Tibial nerve (tissue), 4 donors: Measurements from ENCODE around the gene SYVN1. TPM values are rescaled to one million over a fixed set of nuclear protein-coding genes. Genes with fewer than 3 reads are reported as not detected.

Experiments used
- DNase-seq, 2 donors: peaks; one replicate each; pipeline ENCODE4 v3.0.0-alpha.2; 2019; ENCODE audit warnings: low spot score in 2 of 2
- H3K27ac ChIP-seq, 4 donors: fragments of 200-600 bp; sonication (generic) in 3 of 4; one replicate each; pipeline ENCODE4 v1.5.1; 2017 to 2019; ENCODE audit warnings: mild to moderate bottlenecking in 1 of 4
- H3K27me3 ChIP-seq, 2 donors: fragments of 200-600 bp; sonication (generic) in 1 of 2; one replicate each; pipeline versions ENCODE4 v1.5.1 to v1.6.0; 2017 to 2019
- H3K36me3 ChIP-seq, 3 donors: fragments of 200-600 bp; sonication (generic); one replicate each; pipeline ENCODE4 v1.5.1; 2018 to 2019
- H3K4me1 ChIP-seq, 4 donors: fragments of 200-600 bp; sonication (generic) in 3 of 4; one replicate each; pipeline ENCODE4 v1.5.1; 2017 to 2019
- H3K4me3 ChIP-seq, 4 donors: fragments of 200-600 bp; sonication (generic) in 3 of 4; one replicate each; pipeline ENCODE4 v1.5.1; 2017 to 2019; ENCODE audit warnings: mild to moderate bottlenecking in 1 of 4, moderate library complexity in 1 of 4
- H3K9me3 ChIP-seq, 4 donors: fragments of 200-600 bp; sonication (generic) in 3 of 4; one replicate each; pipeline ENCODE4 v1.5.1; 2017 to 2019
- EP300 ChIP-seq, 2 donors: sonication (generic); formaldehyde crosslinking; IDR thresholded peaks; one replicate each; pipeline ENCODE4 v1.6.1; 2017; ENCODE audit warnings: antibody characterized with exemption in 2 of 2, mild to moderate bottlenecking in 1 of 2
- POLR2A ChIP-seq, 2 donors: fragments of 450-650 bp; IDR thresholded peaks; one replicate each; pipeline ENCODE4 v1.6.1; 2017; ENCODE audit warnings: antibody characterized with exemption in 2 of 2, mild to moderate bottlenecking in 2 of 2, moderate library complexity in 2 of 2
- WGBS, 2 donors: methylation state at CpG; one replicate each; pipeline ENCODE4 v1.1.5; 2018; 5-methylcytosine and 5-hydroxymethylcytosine counted together
- total RNA-seq, 4 donors: library from RNA; depleted of rRNA; stranded (reverse); fragments of >200 nt; gene quantifications; one replicate each; pipeline ENCODE4 v1.1.0, GENCODE V29; 2016
- TF ChIP-seq, protein P1 (sequence below), 5 experiments: fragments of 200-600 bp in 3 of 5; fragments of 450-650 bp in 2 of 5; sonication (generic) in 3 of 5; IDR thresholded peaks; one replicate each; pipeline ENCODE4 v1.5.1; 2016 to 2019; ENCODE audit warnings: antibody characterized with exemption in 5 of 5, mild to moderate bottlenecking in 3 of 5, moderate library complexity in 2 of 5

Gene SYVN1
- total RNA-seq, 4 donors from 2014 or later: 31.6 to 72.6 (median 58.3) TPM

DNA sequence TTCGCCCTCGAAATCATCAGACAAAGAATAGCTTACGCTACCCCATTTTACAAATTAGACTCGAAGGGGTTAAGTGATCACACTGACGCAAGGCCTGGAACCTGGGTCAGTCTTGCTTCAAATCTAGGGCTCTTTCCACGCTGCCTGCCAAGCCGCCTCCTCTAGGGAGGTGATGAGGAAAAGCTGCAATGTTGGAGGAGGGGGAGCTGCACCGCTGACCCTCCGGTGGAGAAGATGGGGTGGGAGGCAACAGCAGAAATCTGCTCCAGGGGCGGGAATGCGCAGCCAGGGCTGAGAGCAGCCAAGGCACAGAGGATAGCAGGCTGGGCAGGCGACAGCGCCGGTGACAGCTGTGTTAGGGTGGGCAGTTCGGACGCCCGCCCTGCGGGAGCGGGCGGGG, 595 bp downstream of the SYVN1 start:
- 1 to 2% methylated on average over 18 to 20 of the region's 20 CpGs for WGBS, 2 donors
- no peaks in the 10 kb centered on the region for H3K27me3 ChIP-seq
- H3K36me3 ChIP-seq: peaks cover 0 to 43% (median 32%) of the 10 kb centered on the region in 3 donors
- peak in 1 of 2 donors; percentile 53 for DNase-seq
- peak overlapping the region; percentile 95 to 99 (median 96) for H3K27ac ChIP-seq
- H3K4me1 ChIP-seq: peaks cover 0 to 41% (median 20%) of the 10 kb centered on the region in 4 donors
- no peaks in the 10 kb centered on the region for H3K9me3 ChIP-seq
- H3K4me3 ChIP-seq: peak overlapping the region; percentile 69 to 94 (median 89)
- TF ChIP-seq EP300 (IDR thresholded peaks at IDR 0.05) (no peak), POLR2A (IDR thresholded peaks at IDR 0.05) (no peak)
- TF ChIP-seq, protein P1, sequence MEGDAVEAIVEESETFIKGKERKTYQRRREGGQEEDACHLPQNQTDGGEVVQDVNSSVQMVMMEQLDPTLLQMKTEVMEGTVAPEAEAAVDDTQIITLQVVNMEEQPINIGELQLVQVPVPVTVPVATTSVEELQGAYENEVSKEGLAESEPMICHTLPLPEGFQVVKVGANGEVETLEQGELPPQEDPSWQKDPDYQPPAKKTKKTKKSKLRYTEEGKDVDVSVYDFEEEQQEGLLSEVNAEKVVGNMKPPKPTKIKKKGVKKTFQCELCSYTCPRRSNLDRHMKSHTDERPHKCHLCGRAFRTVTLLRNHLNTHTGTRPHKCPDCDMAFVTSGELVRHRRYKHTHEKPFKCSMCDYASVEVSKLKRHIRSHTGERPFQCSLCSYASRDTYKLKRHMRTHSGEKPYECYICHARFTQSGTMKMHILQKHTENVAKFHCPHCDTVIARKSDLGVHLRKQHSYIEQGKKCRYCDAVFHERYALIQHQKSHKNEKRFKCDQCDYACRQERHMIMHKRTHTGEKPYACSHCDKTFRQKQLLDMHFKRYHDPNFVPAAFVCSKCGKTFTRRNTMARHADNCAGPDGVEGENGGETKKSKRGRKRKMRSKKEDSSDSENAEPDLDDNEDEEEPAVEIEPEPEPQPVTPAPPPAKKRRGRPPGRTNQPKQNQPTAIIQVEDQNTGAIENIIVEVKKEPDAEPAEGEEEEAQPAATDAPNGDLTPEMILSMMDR (IDR thresholded peaks at IDR 0.05): no peak

DNA sequence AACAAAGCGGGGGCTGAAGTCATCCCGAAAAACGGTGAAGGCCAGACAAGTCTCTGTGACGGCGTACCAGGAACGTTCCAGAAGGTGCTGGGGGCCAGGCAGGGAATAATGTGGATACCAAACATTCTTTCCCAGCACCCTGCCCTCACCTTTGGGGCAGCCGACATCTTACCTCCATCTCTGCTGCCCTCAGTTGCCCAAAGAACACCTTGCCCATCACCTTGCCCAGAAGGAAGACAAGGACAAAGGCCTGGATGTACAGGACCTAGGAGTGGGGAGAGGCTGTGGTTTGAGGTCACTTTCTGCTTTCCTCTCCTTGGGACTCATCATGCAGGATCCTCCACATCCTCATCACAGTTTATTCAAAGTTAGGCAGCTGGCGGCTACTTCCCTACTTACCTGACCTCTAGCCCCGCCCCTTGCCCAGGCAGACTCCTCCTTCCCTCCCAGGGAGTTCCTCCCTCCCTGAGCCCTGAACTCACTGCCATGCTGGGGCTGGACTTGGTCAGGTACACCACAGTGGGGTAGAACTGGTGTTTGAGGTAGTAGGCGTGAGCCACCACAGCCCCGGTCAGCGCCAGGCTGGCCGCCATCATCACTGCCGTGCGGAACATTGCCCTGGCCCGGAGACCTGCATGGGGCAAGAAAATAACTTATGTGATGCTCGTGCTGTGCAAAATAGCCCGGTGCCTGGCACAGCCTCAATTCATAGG, 1.2 kb downstream of the SYVN1 start:
- 38% methylated on average over 18 of the region's 18 CpGs for WGBS, 2 donors
- no peak for DNase-seq
- H3K27ac ChIP-seq: peak overlapping the region; percentile 29 to 99 (median 95)

DNA sequence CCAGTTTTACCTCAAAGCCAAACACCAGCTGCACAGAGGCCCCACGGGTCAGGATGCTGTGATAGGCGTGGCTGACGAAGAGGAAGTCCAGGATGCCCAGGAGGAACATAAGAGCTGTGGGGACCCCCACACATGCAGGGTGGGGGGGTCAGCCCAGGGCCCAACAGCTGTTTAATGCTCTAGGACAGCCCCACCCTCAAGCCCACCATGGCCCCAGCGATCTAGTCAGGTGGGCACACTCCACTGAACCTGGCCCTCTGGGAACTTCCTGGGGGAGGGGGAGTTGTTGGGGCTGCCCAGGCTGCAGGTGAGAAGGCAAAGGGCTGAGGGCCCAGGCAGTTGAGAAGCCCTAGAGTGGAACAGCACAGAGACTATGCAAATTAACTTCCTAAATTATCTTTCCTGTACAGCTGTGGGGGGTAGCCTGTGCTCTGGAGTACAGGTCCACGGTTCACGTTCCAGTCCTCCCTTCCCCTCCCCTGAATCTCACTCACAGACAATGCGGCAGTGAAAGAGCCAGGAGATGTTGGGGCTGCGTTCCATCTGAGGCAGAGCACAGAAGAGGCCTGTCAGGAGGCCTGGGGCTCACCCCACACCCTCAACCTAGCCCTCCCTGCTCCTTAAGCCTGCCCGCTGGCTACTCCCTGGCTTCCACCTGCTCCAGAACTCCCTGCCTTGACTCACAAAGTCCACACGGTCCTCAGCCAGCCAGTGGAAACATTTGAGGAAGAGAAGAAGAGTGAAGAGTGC, 1.9 kb downstream of the SYVN1 start:
- H3K36me3 ChIP-seq: peaks cover 0 to 56% (median 41%) of the 10 kb centered on the region in 3 donors
- no peaks in the 10 kb centered on the region for H3K9me3 ChIP-seq
- H3K4me3 ChIP-seq: peak overlapping the region in 2 of 4 donors; percentile 69 to 85
- 57 to 62% methylated on average over 9 to 10 of the region's 10 CpGs for WGBS, 2 donors
- DNase-seq: no peak
- no peak for TF ChIP-seq POLR2A (IDR thresholded peaks at IDR 0.05)
- TF ChIP-seq, protein P1 (IDR thresholded peaks at IDR 0.05): no peak
- TF ChIP-seq EP300 (IDR thresholded peaks at IDR 0.05): no peak
- H3K27me3 ChIP-seq: no peaks in the 10 kb centered on the region
- H3K27ac ChIP-seq: peak overlapping the region in 3 of 4 donors; percentile 42 to 99 (median 95)
- H3K4me1 ChIP-seq: peaks cover 0 to 41% (median 20%) of the 10 kb centered on the region in 4 donors

More for the DNA sequence above, 1.2 kb downstream of the SYVN1 start:
- Histone ChIP-seq H3K4me1 (peaks cover 0 to 41% (median 20%) of the 10 kb centered on the region in 4 donors), H3K4me3 (peak overlapping the region; percentile 69 to 94 (median 89)), H3K27me3 (no peaks in the 10 kb centered on the region), H3K9me3 (no peaks in the 10 kb centered on the region), H3K36me3 (peaks cover 0 to 49% (median 35%) of the 10 kb centered on the region in 3 donors)
- TF ChIP-seq, protein P1 (IDR thresholded peaks at IDR 0.05): no peak
- TF ChIP-seq EP300 (IDR thresholded peaks at IDR 0.05) (no peak), POLR2A (IDR thresholded peaks at IDR 0.05) (no peak)

DNA sequence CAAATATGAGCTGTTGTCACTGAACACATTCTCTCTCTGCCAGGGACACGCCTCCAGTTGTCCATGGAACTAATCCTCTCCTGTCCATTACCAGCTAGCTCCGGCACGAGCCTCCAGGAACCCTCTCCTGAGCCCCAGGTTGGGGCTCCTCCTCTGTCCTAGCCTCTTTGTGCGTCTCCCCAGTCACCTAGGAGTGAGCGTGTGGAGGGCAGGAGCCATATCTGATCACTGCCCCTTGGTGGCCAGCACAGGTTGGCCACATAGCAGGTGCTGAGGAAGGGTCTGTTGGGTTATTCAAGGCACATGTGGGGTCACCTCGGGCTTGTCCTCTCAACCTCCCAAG, 2.5 kb downstream of the SYVN1 start:
- Histone ChIP-seq H3K4me3 (no peak overlapping the region), H3K4me1 (peaks cover 0 to 41% (median 20%) of the 10 kb centered on the region in 4 donors), H3K9me3 (no peaks in the 10 kb centered on the region), H3K36me3 (peaks cover 0 to 62% (median 46%) of the 10 kb centered on the region in 3 donors), H3K27me3 (no peaks in the 10 kb centered on the region), H3K27ac (no peak overlapping the region)
- 76 to 86% methylated on average over 5 to 6 of the region's 6 CpGs for WGBS, 2 donors
- no peak for TF ChIP-seq POLR2A (IDR thresholded peaks at IDR 0.05)
- TF ChIP-seq, protein P1 (IDR thresholded peaks at IDR 0.05): no peak
- no peak for TF ChIP-seq EP300 (IDR thresholded peaks at IDR 0.05)
- DNase-seq: no peak

DNA sequence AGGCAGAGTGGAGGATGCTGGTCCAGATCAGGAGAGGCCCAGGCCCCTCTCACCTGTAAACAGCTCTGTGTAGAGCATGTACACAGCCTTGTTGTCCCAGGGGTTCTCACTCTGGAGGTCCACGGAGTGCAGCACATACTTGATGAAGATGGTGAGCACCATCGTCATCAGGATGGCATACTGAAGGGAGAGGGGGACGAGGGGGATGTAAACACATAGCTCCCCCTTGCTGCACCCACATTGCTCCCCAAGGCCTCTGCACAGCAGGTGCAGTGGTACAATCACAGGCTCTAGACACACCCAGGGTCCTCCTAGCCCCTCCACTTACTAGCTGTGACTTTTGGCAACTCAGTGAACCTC, 2.9 kb downstream of the SYVN1 start:
- TF ChIP-seq POLR2A (IDR thresholded peaks at IDR 0.05) (no peak), EP300 (IDR thresholded peaks at IDR 0.05) (no peak)
- TF ChIP-seq, protein P1 (IDR thresholded peaks at IDR 0.05): no peak
- H3K4me1 ChIP-seq: peaks cover 0 to 41% (median 20%) of the 10 kb centered on the region in 4 donors
- H3K9me3 ChIP-seq: no peaks in the 10 kb centered on the region
- H3K36me3 ChIP-seq: peaks cover 0 to 67% (median 51%) of the 10 kb centered on the region in 3 donors
- no peak overlapping the region for H3K4me3 ChIP-seq
- 58 to 59% methylated on average over 3 of the region's 3 CpGs for WGBS, 2 donors
- H3K27ac ChIP-seq: no peak overlapping the region
- H3K27me3 ChIP-seq: no peaks in the 10 kb centered on the region
- no peak for DNase-seq
